Measurements from ENCODE around the gene KIAA1671.
"Not testable (repeated sequence)": the region's sequence is repeated elsewhere in the genome, so short reads cannot be mapped to it uniquely, and the experiment has no call there.

KIAA1671 gene

GRCh38 chr22:25207553-25208157 lies 255.1 kb downstream of the KIAA1671 start:
- DNase-seq = no peak

DNA sequence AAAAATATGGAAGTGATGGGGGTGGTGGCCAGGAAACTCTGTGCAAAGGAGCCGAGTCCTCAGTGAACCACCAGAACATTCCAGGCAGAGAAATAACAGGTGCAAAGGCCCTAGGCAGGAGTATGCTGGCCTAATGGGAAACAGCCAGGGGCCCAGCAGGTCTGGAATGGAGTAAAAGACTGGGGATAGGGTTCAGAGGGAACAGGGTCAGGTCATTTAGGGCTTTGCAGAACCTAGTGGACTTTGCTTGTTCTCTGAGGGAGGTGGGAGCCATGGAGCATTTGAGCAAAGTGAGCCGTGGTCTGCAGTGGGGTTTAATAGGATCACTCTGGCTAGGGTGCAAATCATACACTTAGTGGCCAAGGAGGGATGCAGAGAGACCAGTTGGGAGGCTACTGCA lies 255.8 kb downstream of the KIAA1671 start:
- no peak for DNase-seq

DNA sequence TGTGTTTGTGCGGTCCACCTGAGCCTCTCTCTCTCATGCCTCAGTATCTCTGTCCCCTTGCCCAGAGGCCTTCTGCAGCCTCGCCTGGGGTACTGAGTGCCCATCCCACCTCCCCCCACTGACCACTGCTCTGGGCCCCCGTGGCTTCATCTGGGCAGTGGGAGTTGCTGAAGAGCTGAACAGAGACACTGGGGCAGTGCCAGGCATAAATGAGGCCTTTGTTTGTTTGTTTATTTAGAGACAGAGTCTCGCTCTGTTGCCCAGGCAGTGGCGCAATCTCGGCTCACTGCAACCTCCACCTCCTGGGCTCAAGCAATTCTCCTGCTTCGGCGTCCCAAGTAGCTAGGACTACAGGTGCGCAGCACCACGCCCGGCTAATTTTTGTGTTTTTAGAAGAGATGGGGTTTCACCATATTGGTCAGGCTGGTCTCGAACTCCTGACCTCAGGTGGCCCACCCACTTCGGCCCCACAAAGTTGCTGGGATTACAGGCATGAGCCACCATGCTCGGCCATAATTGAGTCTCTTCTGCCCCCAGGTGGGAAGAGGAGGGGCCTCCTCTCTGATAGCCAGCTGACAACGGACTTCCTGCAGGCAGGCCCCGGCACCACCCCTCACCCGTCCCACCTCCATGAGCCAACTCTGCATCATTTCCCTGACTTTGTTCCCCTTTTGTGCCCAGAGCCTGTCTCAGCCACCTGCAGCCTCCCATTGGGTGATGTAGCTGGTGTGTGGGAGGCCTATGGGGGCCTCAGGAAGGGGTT lies 256.4 kb downstream of the KIAA1671 start:
- no peak for DNase-seq

GRCh38 chr22:25210793-25211192 lies 258.3 kb downstream of the KIAA1671 start:
- no peak for DNase-seq

DNA sequence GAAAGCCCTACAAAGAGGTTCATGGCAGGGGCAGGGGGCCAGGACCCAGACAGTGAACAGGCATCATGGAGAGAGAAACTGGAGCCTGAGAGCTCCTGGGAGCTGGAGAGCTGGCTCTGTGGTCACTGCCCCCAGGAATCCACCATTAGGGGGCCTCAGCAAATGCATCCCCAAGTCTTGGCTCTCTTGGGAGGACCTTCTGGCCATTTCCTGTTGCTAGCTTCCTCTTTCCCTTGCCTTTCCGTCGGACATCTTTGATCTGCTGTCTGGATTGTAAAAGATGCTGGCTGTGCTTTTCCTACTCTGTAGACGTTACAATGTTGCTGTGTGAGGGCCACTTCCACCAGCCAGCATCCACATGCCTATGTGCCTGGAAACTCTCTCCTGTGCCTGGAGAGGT lies 259.8 kb downstream of the KIAA1671 start:
- DNase-seq = no peak

GRCh38 chr22:25213221-25213620 lies 260.7 kb downstream of the KIAA1671 start:
- DNase-seq = no peak

DNA sequence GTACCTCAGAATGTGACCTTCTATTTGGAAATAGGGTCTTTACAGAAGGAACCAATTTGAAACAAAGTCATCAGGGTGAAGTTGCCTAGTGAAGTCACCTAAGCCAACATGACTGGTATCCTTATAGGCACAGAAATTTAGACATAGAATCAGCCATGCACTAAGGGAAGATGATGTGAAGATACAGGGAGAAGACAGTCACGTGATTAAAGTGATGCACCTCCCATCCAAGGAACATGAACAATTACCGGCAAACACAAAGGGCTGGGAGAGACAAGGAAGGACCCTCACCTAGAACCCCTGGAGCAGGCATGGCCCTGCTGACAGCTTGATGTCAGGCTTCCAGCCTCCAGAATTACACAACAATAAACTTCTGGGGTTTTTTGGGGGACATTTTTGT lies 263.7 kb downstream of the KIAA1671 start:
- DNase-seq = no peak

DNA sequence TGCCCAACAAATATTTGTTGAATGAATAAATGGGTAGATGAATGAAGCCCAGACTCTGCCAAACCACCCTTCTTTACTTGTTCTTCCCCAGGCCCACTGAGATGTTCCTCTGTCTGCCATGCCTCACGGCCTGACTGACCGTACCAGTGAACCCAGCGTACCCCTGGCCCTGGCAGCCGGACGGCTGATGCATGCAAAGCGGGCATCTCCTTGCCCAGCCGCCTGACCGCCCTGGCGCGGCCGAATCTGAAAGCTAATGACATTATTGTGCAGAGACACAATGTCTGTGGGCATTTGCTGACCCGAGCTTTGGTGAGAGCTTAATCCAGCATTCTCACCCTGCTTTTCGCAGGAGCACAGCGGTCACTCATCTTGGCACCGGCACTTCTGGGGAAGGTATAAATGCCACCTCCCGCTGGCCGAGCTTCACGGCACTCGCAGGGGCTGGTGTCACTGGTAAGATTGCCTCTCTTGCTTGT lies 266.7 kb downstream of the KIAA1671 start, which contains the start of gene CRYBB2:
CRYBB2 (plus strand) TSS at position 429 of the 479 bp plus-strand sequence. CDS start 1,791 bp downstream, outside the sequence.
- DNase-seq = no peak

- no peak for DNase-seq
Measured at GRCh38 chr22:25219948-25220442, 267.5 kb downstream of the KIAA1671 start.

- no peak for DNase-seq
Measured at GRCh38 chr22:25221790-25222189, 269.3 kb downstream of the KIAA1671 start.

DNA sequence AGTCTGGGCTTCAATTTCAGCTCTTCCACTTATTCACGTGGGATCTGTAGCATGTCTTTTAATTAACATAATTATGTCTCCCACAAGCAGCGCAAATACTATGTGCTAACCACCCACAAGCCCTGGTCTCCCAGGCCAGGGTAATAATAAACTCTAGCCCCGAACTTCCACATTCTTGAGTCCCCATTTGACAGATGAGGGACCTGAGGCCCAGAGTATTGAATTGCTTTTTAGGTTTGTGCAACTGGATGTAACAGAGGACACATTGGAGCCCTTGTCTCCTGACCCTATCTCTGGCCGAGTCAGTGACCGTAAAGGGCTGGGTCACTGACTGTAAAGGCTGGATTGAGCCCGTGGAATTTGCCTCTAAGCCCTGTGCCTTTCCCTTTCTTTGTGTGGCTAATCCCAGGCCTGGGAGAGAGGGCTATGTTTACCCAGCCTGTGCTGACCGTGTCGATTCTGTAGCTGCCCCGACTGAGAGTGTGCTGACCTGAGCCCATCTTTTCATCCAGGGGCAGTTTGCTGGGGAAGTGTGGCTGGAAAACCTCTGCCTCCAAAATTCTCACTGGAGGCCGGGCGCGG lies 270.8 kb downstream of the KIAA1671 start:
- no peak for DNase-seq

- no peak for DNase-seq
Measured at GRCh38 chr22:25228822-25229221, 276.3 kb downstream of the KIAA1671 start.

GRCh38 chr22:25230760-25231159 lies 278.2 kb downstream of the KIAA1671 start:
- DNase-seq = not testable (repeated sequence)

DNA sequence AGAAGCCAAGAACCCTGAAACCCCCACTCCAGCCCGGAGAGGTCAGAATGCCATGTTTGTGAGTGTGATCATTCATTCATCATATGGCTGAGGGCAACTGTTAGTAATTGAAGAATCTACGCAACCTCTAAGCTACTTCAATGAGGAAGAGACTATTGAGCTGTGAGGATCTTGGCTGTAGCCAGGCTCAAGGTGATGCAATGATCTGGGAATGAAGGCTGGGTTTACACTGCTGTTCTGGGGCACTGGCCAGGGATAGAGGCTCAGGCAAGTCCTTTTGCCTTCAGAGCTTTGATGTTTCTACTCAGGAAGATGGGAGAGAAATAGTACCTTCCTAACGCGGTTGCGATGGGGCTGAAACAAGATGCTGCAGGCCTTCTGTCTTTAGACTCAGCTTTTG lies 279.8 kb downstream of the KIAA1671 start:
- no peak for DNase-seq

- not testable (repeated sequence) for DNase-seq
Measured at GRCh38 chr22:25233706-25234105, 281.2 kb downstream of the KIAA1671 start.

DNA sequence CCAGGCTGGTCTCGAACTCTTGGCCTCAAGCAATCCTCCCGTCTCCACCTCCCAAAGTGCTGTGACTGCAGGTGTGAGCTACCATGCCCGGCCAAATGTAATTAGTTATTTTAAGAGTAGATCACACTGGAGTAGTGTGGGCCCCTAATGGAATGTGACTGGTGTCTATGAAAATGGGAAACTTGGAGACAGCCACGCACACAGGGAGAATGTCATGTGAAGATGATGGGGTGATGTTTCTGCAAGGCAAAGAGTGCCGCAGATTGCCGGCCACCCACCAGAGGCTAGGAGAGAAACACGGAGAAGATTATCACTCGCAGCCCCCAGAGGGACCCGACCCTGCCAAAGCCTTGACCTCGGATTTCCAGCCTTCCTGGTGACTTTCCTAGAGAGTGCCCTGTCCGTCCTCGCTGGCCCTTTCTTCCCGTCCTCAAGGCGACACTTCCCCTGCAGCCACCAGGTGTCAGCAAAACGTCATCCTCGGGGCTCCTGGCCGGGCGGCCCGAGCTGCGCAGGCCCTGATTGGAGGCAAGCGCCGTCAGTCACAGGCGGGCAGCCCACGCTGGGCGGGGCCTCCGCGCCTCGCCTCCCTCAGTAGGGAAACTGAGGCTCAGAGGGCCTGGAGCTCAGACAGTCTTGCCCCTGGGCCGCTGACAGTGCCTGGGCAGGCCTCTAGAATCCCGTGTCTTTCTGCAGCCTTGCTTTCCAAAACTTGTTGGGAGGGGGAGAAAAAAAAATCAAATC lies 283.2 kb downstream of the KIAA1671 start:
- DNase-seq = no peak

GRCh38 chr22:25236417-25236816 lies 283.9 kb downstream of the KIAA1671 start:
- DNase-seq = no peak

- DNase-seq = no peak
Measured at GRCh38 chr22:25237503-25237902, 285.0 kb downstream of the KIAA1671 start.

- not testable (repeated sequence) for DNase-seq
Measured at GRCh38 chr22:25238058-25238457, 285.5 kb downstream of the KIAA1671 start.
